OCI-LY3 (cell line): ENCODE results near the gene ATG7.

Experiments used
- EZH2phosphoT487 ChIP-seq: fragments of 200-600 bp; shearing (Covaris generic); IDR thresholded peaks from 2 replicates; pipeline ENCODE4 v1.6.1; 2018; ENCODE audit warnings: antibody characterized with exemption, mixed run types, low read depth
- TF ChIP-seq, protein P1 (sequence below): fragments of 200-600, 300-600 bp; sonication (generic); IDR thresholded peaks from 2 replicates; pipeline ENCODE4 v1.5.1; 2014; ENCODE audit warnings: antibody characterized with exemption, low read length, low read depth

DNA sequence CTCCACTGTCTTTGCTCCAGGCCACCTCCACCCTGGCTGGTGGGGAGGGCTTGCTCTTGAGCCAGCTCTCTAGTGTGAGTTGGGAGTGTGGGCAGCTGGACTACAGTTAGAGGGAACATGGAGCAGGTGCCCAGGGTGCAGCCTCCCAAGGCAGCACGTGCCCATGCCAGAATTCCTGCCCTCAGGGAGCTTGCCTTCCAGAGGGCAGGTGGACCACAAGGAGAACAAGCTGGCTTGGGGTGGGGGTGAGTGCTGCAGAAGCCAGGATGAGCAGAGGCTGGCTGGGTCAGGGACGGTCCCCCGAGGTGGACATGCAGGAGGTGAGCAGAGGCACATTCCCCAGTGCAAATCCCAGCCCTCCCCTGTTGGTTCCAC, 282.0 kb downstream of the ATG7 start:
- TF ChIP-seq, protein P1, sequence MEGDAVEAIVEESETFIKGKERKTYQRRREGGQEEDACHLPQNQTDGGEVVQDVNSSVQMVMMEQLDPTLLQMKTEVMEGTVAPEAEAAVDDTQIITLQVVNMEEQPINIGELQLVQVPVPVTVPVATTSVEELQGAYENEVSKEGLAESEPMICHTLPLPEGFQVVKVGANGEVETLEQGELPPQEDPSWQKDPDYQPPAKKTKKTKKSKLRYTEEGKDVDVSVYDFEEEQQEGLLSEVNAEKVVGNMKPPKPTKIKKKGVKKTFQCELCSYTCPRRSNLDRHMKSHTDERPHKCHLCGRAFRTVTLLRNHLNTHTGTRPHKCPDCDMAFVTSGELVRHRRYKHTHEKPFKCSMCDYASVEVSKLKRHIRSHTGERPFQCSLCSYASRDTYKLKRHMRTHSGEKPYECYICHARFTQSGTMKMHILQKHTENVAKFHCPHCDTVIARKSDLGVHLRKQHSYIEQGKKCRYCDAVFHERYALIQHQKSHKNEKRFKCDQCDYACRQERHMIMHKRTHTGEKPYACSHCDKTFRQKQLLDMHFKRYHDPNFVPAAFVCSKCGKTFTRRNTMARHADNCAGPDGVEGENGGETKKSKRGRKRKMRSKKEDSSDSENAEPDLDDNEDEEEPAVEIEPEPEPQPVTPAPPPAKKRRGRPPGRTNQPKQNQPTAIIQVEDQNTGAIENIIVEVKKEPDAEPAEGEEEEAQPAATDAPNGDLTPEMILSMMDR = no peak
- TF ChIP-seq EZH2phosphoT487 = no peak
